ENCODE data around the gene SIAH1.

DNA sequence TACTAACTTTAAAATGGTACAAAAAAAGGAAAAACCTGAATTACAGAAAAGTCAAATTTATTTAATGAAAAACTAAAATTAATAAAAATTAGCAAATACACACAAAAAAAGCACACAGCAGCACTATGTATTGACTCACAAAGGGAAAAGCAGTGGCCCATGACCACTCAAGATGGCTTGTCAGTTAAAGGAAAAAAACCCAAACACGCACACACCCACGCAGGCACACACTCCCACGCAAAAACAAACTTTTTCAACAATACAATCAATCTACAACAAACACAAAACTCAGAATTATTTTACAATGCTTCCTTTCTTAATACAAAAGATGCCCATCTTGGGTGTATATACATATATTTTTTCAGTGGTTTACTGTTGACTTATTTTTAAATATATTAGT, 24.2 kb downstream of the SIAH1 start:
- TF ChIP-seq POLR2A (IDR thresholded peaks at IDR 0.05; ENCODE audit: low read length): no peak
- TF ChIP-seq GATA1 (IDR thresholded peaks at IDR 0.05; ENCODE audit: low read depth, low read length): no peak

Measured in erythroblast (primary cell).